Activated CD4-positive, alpha-beta memory T cell treated with anti-CD3 and anti-CD28 coated beads for 36 hours (primary cell): ENCODE measurements around the gene MAMDC4. TPM values are rescaled to one million over a fixed set of nuclear protein-coding genes. Genes with fewer than 3 reads are reported as not detected.

Experiments
- CTCF ChIA-PET: fragments of 350-600 bp; sonication (Branson Sonifier 250); formaldehyde crosslinking; loops from one replicate; lab custom pipeline; 2021; ENCODE audit warnings: antibody characterized with exemption, inconsistent platforms; lab: Charles Lee
- POLR2A ChIA-PET: fragments of 350-600 bp; sonication (Branson Sonifier 250); formaldehyde crosslinking; loops from one replicate; lab custom pipeline; 2021; ENCODE audit warnings: antibody characterized with exemption; lab: Charles Lee
- DNase-seq: peaks from one replicate; pipeline ENCODE4 v3.0.0-alpha.2; 2020
- H3K27ac Mint-ChIP-seq: one replicate; pipeline ENCODE4 v1.8.0; 2021; ENCODE audit warnings: mixed read lengths
- H3K27me3 Mint-ChIP-seq: one replicate; pipeline ENCODE4 v1.8.0; 2021; ENCODE audit warnings: mixed read lengths
- H3K36me3 Mint-ChIP-seq: one replicate; pipeline ENCODE4 v1.8.0; 2021; ENCODE audit warnings: mixed read lengths
- H3K4me1 Mint-ChIP-seq: one replicate; pipeline ENCODE4 v1.8.0; 2021; ENCODE audit warnings: low read depth, mixed read lengths
- H3K4me3 Mint-ChIP-seq: one replicate; pipeline ENCODE4 v1.8.0; 2021; ENCODE audit warnings: mild to moderate bottlenecking, mixed read lengths
- H3K9me3 Mint-ChIP-seq: one replicate; pipeline ENCODE4 v1.8.0; 2021; ENCODE audit warnings: mixed read lengths
- intact Hi-C: fragments of 100-400 bp; cut with micrococcal nuclease; formaldehyde crosslinking; loops from one replicate; pipeline ENCODE4 v1.15.1; 2023
- microRNA-seq: library from miRNA; unstranded; fragments of <30 nt; microRNA quantifications from one replicate; pipeline ENCODE4 v1.2.0, GENCODE V29; 2022; ENCODE audit warnings: borderline number of aligned reads, borderline microRNAs expressed, borderline replicate concordance
- total RNA-seq, 2 experiments: library from RNA; stranded (reverse); gene quantifications; one replicate each; pipeline ENCODE4 v1.2.3, GENCODE V29; 2021

Gene MAMDC4
- total RNA-seq, 2 experiments from 2014 or later, result 13.0 to 14.3 TPM

GRCh38 chr9:136907011-136907914, 55.1 kb downstream of the MAMDC4 start:
- intact Hi-C loops, result no loop called here
- Mint-ChIP-seq H3K4me1 (peaks cover 26% of the 10 kb centered on the region), H3K27me3 (no peaks in the 10 kb centered on the region), H3K36me3 (peaks cover 47% of the 10 kb centered on the region), H3K9me3 (no peaks in the 10 kb centered on the region), H3K27ac (peak overlapping the region; percentile 28), H3K4me3 (no peak overlapping the region)
- DNase-seq, result no peak
- POLR2A ChIA-PET, result no interaction called here
- CTCF ChIA-PET, result no interaction called here

Small RNA genes lying within 50 kb of the gene (microRNA-seq; reads per million reads assigned to microRNA genes)
- gene MIR4292 (not detected), gene MIR4479 (6.7 reads per million, percentile 25 among the genes with 10 or more reads in this experiment)

Other genes starting within 250 kb of the MAMDC4 start
- gene EGFL7, start 189.4 kb upstream of the MAMDC4 start, total RNA-seq, result under 1 TPM; 0.90 to 0.93 TPM
- 10 to 100 TPM; 16.3 to 16.8 TPM for gene AGPAT2, start 164.9 kb upstream of the MAMDC4 start, total RNA-seq
- not detected for gene DIPK1B, start 139.8 kb upstream of the MAMDC4 start, total RNA-seq
- 1 to 10 TPM; 1.2 to 1.5 TPM for gene LCN10, start 109.4 kb upstream of the MAMDC4 start, total RNA-seq
- not detected for gene LCN6, start 103.8 kb upstream of the MAMDC4 start, total RNA-seq
- gene LCN8, start 94.1 kb upstream of the MAMDC4 start, total RNA-seq, result not detected
- not detected for gene LCN15, start 87.8 kb upstream of the MAMDC4 start, total RNA-seq
- 10 to 100 TPM; 42.3 to 45.2 TPM for gene TMEM141, start 61.0 kb upstream of the MAMDC4 start, total RNA-seq
- gene CCDC183, start 56.0 kb upstream of the MAMDC4 start, total RNA-seq, result under 1 TPM; 0.21 to 0.36 TPM
- gene RABL6, start 44.4 kb upstream of the MAMDC4 start, total RNA-seq, result 10 to 100 TPM; 83.4 to 85.3 TPM
- 1 to 10 TPM; 3.8 to 4.2 TPM for gene AJM1, start 9.9 kb upstream of the MAMDC4 start, total RNA-seq
- 10 to 100 TPM; 92.2 to 95.5 TPM for gene PHPT1, start 2.9 kb upstream of the MAMDC4 start, total RNA-seq
- 100 to 1,000 TPM; 302 to 311 TPM for gene EDF1, start 14.0 kb downstream of the MAMDC4 start, total RNA-seq
- 10 to 100 TPM; 40.0 to 41.4 TPM for gene TRAF2, start 34.2 kb downstream of the MAMDC4 start, total RNA-seq
- 10 to 100 TPM; 66.8 to 69.4 TPM for gene FBXW5, start 92.4 kb downstream of the MAMDC4 start, total RNA-seq
- under 1 TPM; 0.90 to 0.94 TPM for gene C8G, start 92.9 kb downstream of the MAMDC4 start, total RNA-seq
- gene LCN12, start 99.9 kb downstream of the MAMDC4 start, total RNA-seq, result 1 to 10 TPM; 1.6 to 2.1 TPM
- gene PTGDS, start 125.2 kb downstream of the MAMDC4 start, total RNA-seq, result not detected
- not detected for gene LCNL1, start 130.6 kb downstream of the MAMDC4 start, total RNA-seq
- gene PAXX, start 140.1 kb downstream of the MAMDC4 start, total RNA-seq, result 10 to 100 TPM; 71.0 to 71.2 TPM
- gene CLIC3, start 144.2 kb downstream of the MAMDC4 start, total RNA-seq, result under 1 TPM; 0.43 to 0.61 TPM
- 10 to 100 TPM; 22.1 to 22.9 TPM for gene ABCA2, start 175.9 kb downstream of the MAMDC4 start, total RNA-seq
- 1 to 10 TPM in 1 of 2 experiments, under 1 TPM in 1; 0.85 to 1.3 TPM for gene FUT7, start 179.7 kb downstream of the MAMDC4 start, total RNA-seq
- gene NPDC1, start 193.8 kb downstream of the MAMDC4 start, total RNA-seq, result 10 to 100 TPM; 36.0 to 42.6 TPM
- gene ENTPD2, start 201.7 kb downstream of the MAMDC4 start, total RNA-seq, result not detected
- gene SAPCD2, start 218.2 kb downstream of the MAMDC4 start, total RNA-seq, result 1 to 10 TPM; 6.4 to 6.6 TPM
- 1 to 10 TPM; 6.7 to 7.7 TPM for gene UAP1L1, start 225.2 kb downstream of the MAMDC4 start, total RNA-seq
- 10 to 100 TPM; 32.9 to 33.1 TPM for gene MAN1B1, start 234.6 kb downstream of the MAMDC4 start, total RNA-seq